Fibroblast of upper back skin (primary cell): ENCODE results near the gene DSCAML1.

Experiments used
- DNase-seq: peaks from one replicate; pipeline ENCODE4 v3.0.0-alpha.2; 2013

Gene DSCAML1

DNA sequence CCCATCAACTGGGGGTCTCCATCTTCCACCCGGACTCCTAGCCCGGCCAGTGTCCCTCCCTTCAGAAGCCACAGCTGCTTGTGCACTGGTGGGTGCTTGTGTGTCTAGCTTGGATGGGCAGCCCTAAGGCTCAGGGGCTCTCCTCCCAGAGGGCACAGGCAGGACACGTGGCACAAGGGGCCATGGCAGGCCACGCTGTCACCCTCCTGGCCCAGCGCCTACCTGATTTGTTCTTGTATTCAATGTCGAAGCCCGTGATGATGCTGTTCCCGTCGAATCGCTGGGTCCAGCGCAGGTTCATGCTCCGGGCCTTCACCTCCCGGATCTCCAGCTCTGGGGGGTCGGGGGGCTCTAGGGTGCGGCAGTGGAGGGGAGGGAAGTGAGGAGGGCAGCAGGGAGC, 316.8 kb downstream of the DSCAML1 start:
- DNase-seq: no peak

DNA sequence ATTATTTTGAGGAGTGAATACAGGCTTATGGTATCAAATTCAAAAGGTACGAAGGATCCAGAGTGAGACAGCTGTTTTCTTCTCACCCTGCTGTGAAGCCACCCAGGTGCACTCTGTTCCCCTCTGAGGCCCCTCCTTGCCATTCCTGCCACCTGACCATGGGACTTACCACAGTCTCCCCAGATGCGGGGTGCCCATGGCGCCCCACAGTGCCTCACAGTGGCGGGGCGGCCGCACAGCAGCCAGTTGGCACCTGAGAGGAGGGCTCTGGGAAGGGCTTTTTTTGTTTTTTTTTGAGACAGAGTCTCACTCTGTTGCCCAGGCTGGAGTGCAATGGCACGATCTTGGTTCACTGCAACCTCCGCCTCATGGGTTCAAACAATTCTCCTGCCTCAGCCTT, 317.6 kb downstream of the DSCAML1 start:
- DNase-seq: no peak

DNA sequence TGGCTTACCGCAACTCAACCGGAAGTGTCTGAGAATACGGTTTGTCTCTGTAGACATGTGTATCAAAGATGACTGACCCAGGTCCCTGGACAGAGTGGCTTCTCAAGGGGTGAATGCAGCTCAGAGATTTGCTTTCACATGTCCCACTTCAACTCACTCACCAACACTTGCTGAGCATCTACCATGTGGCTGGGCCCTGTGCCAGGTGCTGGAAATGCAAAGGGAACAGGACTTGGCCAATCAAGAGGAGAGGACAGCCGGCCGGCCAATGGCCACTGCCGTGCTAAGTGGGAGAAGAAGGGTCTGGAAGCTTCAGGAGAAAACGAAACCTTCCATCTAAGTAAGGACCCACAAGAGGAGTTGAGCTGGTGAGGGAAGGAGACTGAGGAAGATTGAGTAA, 318.1 kb downstream of the DSCAML1 start:
- DNase-seq: no peak

DNA sequence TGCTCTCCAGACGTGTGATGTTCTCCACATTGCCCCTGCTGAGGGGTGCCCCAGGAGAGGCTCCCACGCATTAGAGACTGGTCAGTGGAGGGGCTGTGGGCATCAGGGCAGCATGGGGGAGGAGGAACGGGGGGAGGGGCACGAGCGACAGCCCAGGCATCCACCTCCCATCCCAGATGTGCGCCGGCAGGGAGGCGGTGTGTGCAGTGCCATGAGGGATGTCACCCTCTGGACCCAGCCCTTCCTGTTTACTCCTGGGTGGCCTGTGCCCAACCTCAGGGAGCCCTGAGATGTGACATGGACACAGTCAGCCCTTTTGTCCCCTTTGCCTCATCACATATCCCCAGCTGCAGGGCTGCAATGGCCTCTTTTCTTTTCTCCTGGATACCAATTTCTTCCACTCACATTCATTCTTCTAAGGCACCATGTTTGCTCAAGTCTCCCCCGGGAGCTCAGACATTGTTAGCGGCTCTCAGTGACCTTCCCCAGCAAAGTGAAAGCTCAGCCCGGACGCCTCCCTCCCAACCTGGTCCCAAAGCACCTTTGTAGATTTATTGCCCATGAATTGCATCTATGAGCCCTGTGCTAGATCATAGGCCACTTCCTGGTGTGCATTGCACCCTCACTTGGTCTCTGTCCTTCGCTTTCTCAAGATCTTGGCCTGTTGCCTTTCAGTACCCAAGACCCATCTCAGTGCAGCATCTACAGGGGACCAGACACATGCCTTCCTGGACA, 318.7 kb downstream of the DSCAML1 start:
- no peak for DNase-seq

DNA sequence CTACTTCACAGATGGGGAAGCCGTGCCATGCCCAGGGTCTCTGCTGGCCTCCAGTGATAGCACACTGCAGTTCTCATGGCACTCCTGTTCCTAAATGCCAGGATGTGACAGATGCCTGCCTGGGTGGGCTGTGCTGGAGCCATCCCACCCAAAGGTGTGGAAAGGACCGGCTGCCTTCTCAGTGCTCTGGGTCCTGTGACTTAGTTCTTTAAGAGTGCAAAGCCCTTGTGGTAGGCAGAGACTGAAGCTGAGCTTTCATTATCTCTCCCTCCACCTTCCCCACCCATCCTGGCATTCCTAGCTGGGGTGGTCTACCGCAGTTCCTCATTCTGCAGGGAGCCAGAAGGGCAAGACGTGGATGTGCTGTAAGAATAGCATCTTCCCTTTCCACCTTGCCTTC, 319.3 kb downstream of the DSCAML1 start:
- no peak for DNase-seq

DNA sequence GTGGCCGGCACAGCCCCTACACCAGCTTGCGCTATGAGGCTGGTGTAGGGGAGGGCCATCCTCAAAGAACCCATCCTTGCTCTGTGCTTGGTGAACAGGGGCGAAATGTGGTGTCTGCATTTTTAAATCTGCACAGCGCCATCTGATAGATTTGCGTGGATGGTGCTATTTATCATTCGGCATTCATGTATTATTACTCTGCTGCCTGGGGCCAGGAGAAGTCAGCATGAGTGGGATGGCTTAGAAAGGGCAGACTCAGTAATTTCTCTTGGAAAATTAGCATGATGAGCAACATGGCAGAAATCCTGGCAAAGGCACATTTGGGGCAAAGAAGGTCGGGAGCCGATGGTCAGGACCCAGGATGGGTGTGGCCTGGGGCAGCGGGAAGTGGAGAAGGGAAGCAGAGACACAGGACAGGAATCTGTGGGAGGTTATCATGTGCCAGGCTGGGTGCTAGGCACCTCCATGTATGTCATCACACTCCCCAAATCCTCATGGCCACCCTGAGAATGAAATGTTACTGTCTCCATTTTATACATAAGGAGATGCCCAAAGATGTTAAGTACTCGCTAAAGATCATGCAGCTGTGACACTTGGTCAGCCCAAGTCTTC, 320.4 kb downstream of the DSCAML1 start:
- no peak for DNase-seq

DNA sequence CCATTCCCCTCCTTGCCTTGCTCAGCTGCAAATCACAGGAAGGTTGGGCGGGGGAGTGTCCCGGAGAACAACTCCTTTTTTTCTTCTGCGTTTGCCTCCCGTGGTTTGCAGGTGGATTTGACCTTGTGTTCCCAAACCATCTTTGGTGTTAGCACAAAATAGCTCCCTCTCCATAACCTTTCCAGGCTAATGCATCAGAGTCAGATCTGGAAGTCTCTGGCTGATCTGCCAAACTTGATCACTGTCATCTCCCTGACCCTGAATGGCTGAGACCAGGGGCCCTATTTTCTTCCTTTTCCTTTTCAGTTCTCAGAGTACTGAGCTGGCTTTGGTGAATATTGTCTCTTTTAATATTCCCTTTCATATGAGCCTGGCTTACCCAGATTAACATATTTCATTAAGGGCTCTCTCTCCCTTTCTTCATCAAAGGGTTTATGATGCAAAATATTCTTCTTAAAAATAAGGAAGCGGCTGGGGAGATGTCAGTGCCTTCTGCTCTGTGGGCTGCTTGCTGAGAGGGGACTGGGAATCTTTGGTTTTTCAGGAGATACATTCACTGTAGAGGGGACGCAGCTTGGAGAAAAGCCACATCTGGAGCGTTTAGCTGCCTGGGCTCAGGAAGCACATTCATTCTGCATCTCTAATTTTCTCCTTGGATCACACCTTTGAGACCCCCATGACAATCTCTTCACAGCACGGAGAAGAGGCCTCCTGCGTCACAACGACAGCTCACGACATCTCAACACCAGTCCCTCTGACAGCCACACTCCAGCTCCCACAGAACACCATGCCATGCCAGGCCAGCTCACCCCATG, 321.1 kb downstream of the DSCAML1 start:
- DNase-seq: no peak

DNA sequence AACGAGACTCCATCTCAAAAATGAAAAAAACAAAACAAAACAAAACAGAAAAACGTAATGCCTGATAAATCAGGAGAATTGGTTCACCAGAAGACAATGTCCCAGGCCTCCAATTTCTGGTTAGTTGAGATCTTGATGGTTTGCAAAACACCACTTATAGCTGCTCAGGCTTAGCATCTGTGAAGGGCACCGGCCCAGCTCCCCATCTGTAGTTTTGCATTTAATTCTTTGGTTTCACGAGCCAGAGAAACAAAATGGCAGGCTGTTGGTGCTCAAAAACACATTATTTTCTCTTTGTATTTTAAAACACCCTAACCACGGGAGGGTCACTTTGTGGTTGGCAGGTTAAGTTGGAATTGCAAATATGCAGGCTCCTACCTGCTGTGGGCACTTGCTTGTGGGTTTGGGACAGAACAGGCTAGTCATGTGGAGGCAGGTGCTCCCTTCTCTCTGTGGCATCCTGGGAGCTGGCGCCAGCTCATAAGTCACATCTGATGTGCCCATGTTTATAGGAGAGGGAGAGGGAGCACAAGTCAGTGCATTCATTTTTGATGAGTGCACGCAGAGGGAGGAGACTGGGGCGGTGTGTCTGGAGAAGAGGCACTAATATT, 323.4 kb downstream of the DSCAML1 start:
- no peak for DNase-seq

DNA sequence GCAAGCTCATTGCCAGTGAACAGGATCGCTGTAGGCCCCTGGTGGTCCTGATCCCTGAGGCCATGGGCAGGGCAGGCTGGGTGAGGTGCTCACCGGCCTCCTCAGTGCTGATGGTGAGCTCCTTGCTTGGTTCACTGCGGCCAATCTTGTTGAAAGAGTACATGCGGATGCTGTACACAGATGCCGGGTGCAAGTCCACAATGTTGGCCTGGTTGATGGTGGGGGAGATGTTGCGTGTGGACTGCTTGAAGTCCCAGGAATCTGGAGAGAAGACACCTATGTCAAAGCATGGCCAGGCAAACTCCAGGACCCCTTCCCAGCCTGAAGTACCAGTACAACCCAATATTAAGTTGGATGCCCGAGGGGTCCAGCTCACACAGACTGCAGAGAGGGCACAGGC, 325.2 kb downstream of the DSCAML1 start:
- DNase-seq: no peak

DNA sequence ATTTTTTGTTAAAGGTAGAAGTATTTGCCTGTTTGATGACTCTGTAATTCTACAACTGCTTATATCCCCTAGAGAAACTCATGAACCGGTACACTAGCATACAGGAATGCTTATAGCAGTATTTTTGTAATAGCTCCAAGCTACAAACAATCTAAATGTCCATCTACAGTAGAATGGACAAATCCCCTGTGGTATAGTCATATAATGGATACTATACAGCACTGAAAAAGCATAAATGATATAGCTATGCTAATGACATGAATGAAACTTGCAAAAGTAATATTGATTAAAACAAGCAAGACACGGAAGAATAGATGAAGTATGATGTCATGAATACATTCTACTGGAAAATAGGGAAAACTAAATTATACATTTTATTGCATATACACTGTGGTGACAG, 326.4 kb downstream of the DSCAML1 start:
- no peak for DNase-seq

DNA sequence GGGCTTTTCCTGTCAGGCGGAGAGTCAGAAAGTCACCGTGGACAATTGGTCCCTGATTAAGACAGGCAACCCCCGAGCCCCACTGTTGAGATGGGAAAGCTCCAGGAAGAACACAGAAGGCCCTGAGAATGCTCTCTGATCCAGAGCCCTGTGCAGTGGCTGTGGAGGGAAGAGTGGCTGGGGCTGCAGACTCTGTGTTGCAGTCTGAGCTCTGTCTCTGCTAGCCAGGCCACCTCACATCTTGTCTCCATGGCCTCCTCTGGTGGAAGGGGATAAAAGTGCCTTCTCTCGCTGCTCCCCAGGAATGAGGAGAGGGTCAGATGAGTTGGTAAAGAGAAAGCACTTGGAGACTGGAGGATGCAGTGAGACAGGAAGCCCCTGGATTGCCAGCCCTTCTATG, 328.1 kb downstream of the DSCAML1 start:
- DNase-seq: no peak

DNA sequence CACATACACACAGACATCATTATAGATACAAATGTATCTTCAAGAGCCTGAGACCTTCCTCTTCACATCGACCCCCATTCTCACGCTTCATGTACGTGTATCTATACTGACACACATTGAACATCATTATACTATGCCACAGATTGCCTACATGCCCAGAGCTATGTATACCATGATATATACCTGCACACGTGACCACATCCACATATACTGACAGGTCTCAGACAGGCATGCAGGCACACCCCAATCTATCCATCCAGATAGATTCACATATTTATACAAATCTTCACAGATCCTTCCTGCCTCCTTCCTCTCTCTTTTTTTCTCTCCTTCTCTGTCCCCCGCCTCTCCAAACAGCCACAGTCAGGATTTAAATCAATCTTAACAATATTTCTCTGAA, 329.2 kb downstream of the DSCAML1 start:
- no peak for DNase-seq

DNA sequence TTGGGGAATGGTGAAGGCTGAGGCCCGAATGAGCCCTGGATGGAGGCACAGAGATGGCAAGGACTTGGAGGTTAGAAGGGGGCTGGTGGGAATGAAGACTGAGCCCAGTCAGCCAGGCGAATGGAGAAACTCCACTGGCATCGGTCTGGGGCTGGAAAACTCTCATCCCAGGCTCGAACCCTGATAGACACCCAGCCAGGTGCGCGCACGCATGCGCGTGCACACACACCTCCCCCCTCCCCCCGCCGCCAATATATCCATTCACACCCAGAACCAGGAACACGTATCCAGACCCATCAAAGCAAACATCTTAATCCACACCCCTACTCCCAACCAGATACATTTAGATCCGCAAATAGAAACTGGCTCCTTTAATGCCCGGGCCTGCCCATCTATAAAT, 330.1 kb downstream of the DSCAML1 start:
- no peak for DNase-seq

DNA sequence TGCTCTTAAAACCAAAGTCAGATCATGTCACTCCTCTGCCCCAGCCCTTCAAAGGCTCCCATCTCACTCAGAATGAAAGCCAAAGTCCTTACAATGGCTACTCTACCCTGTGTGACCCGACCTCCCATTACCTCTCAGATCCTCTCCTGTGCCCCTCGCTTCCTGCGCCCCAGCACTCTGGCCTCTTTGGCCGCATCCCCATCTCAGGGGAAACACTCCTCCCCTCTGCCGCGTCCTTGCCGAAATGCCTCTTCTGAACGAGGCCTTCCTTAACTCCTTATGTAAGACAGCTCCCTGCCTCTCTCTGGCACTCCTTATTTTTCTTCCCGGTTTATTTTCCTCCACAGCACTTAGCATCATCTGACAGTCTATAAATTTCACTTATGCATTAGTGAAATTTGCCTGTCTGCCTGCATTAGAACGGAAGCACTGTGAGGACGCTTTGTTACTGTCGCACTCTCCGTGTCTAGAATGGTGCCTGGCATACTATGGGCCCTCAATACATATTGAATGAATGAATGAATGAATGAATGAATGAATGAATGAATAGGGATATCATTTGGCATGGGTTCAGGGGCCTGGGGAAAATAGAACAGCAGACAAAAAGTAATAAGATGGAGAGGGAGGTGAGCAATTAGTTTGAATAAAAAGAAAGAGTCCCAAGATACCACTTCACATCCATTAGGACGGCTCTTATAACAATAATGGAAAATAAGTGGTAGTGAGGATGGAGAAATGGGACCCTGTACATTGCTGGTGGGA, 331.6 kb downstream of the DSCAML1 start:
- DNase-seq: no peak

DNA sequence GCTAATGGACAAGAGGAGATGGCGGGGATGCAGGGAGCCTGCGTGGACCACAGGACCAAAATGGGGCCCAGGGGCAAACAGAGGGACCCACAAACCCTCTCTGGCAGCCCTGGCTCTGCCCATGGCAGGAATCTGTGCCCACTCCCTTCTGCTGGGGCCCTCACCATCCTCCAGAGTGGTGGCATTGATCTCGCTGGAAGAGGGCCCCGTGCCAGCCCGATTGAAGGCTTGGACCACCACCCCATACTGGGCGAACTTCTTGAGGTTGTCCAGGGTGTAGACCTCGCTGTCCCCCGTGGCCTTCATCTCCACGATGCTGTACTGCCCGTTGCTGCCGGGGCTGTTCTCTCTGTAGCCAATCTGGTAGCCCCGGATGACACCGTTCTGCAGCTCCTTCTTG, 332.2 kb downstream of the DSCAML1 start:
- DNase-seq: no peak

DNA sequence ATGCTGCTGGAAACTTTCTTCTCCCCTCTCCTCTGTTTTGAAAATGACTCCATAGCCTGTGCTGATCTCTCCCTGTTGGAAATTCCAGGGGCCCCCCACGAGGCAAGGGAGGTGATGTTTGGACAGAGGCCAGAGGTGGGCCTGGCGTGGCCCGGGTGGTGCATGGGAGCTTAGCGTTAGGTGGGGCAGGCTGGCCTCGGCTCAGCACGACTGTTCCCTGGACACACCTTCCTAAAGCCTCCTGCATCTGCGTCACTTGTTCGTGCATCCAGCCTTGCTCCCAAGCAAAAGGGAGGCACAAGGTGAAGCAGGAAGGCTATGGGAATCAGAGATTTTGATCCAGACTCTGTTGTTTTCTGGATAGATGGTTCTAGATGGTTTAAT, 334.2 kb downstream of the DSCAML1 start:
- DNase-seq: no peak

DNA sequence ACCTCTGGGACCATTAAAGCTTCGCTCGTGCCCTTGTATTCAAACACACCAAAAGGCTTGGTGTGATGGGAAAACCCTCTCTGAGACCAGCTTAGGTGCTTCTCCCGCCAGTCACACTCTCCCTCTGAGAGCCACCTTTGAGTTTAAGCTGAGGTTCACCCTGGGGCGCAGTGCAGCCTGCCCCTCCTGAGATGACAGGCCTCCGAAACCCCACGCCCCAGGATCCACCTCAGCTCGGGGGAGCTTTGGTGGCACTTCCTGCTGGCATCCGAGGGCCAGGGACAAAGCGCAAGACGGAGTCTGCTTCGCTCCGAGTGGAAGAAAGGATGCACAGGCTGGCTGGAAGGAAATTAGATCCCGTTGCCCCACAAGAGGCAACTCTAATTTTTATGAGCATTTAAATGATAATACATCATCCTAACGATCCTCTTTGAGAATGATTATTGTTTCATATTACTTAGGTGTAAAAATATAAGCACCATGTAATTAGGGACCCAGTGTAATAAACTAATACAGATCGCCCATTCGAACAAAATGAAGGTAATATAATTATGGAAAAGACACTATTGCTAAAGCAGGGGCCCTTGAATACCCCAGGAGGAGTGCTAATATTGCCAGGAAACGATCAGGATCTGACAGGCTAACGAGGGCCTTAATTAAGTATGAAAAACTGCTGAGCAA, 334.7 kb downstream of the DSCAML1 start:
- DNase-seq: no peak

DNA sequence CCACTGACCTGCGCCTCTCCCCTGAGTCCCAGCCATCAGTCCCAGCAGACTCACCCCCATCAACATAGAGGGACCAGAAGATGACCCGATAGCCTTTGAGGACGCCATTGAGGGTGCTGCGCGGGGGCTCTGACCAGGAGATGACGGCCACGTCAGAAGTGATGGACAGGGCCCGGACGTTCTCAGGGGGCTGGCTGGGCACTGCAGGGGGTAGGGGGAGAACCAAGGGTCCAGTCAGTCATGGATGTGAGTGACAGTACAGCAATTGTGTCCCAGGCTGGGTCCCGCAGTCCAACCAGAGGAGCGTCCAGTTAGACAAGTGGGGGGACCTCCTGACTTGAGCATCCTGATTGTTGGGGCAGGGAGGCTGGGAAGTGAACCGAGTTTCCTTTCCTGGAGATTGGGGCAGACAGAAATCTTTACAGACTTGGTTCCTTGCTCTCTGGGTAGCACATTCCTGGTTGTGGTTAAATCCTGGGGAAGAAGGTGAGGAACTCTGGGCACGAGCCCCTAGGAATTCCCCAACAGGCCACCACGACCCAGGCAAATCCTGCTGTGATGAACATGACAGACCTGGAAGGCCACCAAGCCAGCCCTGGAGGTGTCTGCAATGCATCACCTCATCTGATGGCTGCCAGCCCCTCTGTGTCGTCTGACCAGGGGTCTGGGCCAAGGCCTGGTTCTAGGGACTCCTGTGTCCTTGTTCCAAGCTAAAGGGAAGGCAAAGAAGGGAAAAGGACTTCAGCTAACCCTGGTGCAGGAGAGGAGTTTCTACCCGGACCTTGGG, 335.4 kb downstream of the DSCAML1 start:
- DNase-seq: no peak

DNA sequence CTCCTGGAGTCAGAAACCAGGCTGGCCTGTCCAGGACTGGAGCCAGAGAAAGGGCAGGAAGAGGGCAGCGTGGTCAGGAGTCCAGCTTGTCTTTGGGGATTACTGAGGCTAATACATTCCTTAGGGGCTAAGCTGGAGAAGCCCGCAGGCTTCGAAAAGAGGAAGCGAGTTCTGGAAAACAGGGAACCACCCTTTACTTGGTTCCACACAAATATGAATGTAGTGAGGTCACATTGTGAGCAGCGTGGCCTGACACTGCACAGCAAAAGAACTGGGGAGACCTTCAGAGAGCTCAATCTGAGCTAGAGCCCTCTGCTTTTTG, 337.1 kb downstream of the DSCAML1 start:
- DNase-seq: no peak

DNA sequence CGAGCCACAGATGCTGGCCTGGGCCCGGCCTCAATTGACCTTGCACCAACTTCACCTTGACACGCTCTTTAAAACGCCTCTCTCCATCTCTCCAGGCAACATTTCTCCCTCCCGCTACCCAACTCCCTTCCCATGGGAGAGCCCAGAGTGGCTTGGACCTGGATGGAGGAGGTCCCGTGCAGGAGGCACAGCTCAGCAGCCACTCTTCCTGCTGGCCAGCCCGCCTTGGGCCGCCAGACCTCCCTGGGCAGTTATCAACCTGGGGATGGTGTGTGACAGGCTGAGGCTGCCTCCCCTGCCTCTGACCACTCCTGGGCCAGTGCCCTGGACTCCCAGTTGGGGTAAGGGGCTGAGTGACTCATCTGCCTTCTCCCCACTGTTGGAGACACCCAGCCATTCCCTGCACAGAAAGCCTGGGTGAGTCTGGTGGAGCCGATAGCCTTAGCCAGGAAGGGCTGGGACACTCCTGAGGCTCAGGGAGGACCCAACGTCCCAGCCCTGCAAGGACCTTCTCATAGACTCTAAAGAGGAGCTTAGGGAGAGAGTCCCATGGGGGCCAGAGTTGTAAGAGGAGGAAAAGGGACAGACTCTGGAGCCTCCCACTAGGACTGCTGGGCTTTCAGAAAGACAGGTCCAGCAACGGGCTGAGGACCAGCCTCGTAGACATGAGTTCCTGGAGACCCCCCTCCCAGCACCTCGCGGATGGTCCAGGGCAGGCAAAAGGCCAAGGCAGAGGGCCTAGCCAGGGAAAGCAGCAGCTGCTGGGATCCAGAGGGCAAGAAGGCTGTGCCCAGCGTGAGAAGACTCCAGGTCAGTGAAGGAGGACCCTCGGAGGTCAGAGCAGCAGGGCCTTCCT, 337.7 kb downstream of the DSCAML1 start:
- DNase-seq: no peak
